GM18517 (cell line): ENCODE results near the gene NCAPD3.

Experiments used
- ATAC-seq: cut with Tn5 transposase; IDR thresholded peaks from one replicate; pipeline ENCODE4 v1.9.1; 2021; ENCODE audit warnings: mild to moderate bottlenecking, moderate library complexity; ENCODE audit not compliant: unreplicated experiment

Gene NCAPD3

DNA sequence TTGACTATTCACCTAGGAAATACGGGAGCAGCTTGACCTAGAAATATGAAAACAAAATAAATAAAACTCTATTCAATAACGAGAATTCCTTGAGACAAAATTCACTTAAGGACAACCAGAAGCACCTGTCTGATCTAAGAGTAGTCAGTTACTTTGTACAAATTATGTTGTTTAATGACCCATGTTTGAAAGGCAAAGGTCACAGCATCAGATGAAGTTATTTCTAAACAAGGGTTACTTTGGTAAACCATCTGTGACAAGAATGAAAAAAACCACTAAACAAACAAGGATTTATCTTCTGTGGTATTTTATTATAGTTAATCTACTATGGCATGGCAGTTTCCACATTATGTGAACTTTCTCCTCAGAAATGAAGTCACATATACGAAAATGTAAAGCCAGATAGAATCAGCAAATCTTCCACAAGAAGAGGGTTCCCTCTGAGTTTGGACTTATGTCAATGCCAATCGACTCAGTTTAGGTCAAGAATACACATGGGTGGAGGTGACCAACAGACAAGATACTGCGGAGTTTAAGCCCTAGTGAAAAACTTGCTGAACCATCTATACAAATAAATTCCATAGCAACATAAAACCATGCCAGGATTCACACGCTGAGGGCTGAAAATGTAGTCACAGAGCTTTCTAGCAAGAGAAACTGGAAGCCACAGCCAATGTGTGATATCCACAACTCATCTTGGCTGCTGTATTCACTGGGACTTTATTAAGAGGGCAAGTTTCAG is 53.4 kb downstream of the NCAPD3 start:
- no peak for ATAC-seq

DNA sequence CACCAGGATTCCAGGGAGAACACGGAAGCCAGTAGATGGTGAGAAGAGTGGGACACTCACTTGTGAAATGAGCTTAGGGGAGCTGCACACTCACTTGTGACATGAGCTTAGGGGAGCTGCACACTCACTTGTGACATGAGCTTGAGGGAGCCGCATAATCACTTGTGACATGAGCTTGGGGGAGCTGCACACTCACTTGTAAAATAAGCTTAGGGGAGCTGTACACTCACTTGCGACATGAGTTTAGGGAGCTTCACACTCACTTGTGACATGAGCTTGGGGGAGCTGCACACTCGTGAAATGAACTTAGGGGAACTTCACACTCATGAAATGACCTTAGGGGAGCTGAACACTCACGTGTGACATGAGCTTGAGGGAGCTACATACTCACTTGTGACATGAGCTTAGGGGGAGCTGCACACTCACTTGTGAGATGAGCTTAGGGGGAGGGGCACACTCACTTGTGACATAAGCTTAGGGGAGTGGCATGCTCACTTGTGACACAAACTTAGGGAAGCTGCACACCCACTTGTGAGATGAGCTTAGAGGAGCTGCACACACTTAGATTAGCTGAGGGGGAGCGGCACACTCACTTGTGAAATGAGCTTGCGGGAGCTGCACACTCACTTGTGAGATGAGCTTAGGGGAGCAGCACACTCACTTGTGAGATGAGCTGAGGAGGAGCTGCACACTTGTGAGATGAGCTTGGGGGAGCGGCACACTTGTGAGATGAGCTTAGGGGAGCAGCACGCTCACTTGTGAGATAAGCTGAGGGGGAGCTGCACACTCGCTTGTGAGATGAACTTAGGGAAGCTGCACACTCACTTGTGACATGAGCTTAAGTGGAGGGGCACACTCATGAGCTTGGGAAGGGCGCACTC is 59.0 kb downstream of the NCAPD3 start:
- no peak for ATAC-seq

DNA sequence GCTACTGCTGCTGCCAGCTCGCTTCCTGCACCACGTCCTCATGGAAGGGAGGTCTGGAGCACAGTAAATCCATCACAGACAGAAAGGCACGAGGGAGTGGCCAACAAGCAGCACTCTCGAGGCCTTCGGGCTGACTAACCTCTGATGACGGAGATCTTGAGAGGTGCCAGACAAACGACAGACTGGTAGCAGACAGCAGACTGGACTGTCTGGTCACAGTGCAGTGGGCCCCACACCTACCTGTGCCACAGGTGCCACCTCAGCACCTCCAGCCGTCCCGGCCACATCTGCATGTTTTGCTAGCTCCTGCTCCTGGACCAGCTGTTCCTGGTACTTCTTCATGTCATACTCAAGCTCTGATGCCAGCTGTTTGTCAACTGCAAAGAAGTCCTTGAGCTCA is 64.1 kb downstream of the NCAPD3 start:
- no peak for ATAC-seq

DNA sequence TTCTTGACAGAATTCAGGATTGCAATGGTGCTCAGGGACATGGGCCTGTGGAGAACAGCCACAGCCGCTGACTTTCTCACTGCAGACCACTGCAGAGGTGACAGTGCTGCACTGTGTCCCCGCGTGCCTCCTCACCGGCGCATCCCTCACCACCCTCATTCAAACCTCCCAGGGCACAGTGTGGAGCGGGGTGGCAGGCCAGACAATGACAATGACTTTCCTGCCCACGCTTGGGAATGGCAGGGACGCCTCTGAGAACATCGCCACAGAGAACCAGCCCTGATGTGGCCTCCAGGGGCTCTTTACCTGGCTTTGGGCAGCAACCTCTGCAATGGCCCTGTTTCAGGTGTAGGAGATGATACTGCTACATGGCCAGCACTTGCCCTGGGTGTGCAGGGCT is 65.7 kb downstream of the NCAPD3 start:
- no peak for ATAC-seq

DNA sequence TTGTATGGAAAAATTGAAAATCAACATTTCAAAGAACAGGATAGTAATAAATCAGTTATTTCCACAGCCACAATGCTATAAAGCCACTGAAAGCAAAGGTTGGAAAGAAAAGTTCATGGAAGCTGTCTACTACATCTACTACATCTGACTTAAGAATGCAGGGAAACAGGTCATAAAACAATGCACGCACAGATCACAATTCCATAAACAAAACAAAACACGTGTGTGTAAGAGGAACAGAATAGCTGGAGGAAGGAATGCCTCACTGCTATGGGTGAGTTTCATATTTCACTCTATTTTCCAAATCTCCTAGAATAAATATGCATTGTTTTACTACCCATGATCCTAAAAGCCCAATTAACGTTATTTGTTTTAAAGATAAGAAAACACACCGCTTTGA is 66.3 kb downstream of the NCAPD3 start:
- no peak for ATAC-seq

DNA sequence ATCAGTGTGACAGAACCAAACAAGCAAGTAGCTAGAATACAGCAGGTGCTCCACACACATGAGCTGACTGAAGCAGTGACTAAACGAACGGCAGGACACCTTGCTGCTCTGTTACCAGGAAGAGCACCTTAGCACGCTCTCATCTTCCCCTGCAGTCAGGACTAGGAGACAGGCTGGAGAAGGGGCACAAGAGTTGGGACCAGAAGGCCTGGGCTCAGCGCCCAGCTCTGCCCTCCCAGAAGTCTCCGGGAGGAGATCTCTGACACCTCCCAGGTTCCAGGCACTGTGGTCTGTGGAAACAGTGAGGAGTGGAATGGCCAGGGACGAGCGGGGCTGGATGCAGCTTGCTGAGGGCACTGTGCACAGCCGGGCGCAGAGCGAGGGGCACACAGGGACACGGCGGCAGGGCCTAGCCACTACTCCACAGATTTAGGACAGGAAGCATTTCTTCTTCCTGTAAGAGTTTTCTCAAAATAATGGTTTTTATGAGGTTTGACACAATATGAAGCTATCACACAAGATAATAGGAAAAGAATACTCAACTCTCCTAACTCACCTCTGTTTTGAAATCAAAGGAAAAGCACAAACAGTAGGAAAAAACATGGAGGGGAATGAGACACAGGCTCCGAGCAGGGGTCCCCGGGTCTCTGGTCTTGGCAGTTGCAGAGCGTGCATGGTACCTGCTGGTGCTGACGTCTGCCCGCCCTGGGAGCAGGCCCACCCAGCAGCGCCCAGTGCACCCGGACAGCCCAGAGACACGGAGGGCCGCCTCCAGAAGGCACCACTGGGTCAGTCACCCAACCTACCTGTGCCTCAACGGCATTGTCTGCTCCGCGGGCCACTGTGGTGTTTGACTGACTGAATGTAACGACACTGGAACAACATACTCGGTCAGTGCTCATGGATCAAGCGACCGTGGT is 67.6 kb downstream of the NCAPD3 start:
- ATAC-seq = no peak

DNA sequence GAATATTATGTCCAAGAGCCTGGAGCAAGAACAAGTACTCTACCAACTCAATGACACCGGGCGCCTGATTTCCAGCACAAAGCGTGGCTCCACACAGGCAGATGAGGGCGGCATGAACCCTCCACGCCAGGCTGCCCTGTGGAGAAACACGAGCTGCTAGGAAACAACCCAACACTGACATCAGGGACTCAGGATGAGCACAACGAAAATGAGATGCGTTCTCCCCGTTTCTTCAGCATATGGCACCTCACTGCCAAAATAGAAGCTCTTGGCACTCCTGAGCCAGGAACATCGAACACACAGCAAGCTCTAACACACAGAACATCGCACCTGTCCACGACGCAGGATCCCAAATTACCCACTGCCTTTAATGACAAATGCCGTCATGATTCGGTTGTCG is 68.3 kb downstream of the NCAPD3 start:
- no peak for ATAC-seq

DNA sequence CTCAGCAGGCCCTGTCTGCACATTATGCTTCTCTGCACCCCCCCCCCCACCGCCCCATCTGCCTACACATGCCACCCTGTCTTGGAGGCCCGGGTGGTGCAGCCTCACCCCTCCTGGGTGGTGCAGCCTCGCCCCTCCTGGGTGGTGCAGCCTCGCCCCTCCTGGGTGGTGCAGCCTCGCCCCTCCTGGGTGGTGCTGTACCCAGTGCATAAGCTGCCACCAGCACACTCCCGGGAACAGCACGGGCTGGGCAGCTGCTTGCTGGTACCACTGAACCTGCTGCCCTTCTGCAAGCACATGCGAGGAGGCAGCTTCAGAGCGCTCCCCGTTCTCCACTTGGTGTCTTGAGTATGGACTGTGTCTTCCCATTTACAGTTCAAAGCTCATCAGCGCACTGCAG is 69.3 kb downstream of the NCAPD3 start:
- ATAC-seq = no peak

DNA sequence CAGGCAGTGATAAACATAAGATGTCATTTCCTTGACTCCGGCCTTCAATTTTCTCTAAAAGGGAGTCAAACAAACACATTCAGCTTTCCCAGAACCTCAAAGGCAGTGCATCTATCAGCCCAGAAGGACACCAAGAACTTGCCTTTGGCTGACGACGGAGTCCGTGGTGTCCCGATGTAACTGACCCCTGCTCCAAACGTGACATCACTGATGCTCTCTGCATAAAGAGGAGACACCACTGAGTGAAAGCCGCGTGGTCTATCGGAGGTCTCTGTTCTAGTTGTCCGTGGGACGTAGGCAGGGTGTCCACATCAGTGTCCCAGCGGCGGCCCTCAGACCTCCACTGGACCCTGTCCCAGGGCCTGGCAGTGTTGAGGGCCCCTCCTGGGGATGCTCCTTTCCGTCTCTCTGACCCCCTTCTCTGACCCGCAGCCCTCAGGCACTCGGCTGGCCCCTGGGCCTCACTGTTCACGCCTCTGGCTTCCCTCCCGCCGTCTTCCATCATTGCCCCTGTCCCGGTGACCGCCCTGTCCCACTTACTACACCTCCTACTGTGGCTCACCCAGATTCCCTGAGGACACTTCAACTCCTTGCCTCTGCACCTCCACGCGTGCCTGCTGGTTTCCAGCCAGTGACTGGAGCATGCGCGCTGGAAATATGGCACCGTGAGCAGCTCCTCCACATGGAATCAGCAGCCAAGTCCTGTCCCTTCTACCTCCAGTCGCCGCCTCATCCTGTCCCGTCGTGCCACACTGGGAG is 70.4 kb downstream of the NCAPD3 start:
- ATAC-seq = no peak

DNA sequence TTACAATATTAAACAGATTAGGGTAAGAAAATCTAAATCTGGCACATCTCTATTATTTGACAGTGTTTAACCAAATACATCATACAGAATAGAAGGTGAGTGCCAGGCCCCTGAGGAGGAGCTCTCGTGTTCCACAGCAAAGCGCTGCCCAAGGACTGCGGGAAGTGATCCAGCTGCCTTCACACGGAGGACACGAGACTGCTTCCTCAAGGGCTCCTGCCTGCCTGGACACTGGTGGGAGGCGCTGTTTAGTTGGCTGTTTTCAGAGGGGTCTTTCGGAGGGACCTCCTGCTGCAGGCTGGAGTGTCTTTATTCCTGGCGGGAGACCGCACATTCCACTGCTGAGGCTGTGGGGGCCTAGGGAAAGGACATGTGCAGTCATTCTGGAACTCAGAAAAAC is 71.1 kb downstream of the NCAPD3 start:
- no peak for ATAC-seq

DNA sequence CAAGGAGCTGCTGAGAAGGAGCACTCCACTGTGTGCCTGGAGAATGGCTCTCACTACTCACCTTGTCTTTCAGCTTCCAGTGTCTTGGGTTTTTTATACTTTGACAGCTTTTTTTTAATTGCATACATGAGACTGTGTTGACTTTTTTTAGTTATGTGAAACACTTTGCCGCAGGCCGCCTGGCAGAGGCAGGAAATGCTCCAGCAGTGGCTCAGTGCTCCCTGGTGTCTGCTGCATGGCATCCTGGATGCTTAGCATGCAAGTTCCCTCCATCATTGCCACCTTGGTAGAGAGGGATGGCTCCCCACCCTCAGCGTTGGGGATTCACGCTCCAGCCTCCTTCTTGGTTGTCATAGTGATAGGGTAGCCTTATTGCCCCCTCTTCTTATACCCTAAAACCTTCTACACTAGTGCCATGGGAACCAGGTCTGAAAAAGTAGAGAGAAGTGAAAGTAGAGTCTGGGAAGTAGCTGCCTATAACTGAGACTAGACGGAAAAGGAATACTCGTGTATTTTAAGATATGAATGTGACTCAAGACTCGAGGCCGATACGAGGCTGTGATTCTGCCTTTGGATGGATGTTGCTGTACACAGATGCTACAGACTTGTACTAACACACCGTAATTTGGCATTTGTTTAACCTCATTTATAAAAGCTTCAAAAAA is 72.6 kb downstream of the NCAPD3 start:
- no peak for ATAC-seq

DNA sequence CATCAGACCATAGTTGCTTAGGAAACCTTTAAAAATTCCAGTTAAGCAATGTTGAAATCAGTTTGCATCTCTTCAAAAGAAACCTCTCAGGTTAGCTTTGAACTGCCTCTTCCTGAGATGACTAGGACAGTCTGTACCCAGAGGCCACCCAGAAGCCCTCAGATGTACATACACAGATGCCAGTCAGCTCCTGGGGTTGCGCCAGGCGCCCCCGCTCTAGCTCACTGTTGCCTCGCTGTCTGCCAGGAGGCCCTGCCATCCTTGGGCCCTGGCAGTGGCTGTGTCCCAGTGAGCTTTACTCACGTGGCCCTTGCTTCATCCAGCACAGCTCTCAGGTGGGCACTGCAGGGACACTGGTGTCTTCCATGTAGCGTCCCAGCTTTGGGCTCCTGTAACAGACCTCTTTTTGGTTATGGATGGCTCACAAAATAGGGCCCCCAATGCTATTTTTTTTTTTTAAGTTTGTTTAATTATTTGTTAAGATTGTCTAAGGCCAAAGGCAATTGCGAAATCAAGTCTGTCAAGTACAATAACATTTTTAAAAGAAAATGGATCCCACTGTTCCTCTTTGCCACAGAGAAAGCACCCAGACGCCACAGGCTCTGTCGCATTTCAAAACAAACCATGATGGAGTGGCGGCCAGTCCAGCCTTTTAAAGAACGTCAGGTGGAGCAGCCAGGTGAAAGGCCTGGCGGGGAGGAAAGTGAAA is 73.4 kb downstream of the NCAPD3 start:
- no peak for ATAC-seq

DNA sequence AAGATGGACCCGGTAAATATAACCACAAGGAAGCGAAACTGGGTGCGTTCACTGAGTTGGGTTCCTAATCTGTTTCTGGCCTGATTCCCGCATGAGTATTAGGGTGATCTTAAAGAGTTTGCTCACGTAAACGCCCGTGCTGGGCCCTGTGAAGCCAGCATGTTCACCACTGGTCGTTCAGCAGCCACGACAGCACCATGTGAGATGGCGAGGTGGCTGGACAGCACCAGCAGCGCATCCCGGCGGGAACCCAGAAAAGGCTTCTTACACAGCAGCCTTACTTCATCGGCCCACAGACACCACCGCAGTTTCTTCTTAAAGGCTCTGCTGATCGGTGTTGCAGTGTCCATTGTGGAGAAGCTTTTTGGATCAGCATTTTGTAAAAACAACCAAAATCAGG is 74.4 kb downstream of the NCAPD3 start:
- no peak for ATAC-seq

DNA sequence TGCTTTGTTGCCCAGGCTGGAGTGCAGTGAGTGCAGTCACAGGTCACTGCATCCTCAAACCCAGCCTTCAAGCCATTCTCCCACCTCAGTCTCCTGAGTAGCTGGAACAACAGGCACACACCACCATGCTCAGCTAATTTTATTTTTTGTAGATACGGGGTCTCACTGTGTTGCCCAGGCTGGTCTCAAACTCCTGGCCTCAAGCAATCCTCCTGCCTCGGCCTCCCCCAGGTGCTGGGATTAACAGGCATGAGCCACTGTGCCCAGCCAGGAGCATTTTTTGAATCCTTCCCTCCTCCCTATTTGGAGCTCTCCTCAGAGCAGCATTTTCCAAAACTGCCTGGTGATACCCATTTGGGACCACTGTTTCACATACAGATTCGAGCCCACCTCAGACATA is 77.2 kb downstream of the NCAPD3 start:
- ATAC-seq = no peak

DNA sequence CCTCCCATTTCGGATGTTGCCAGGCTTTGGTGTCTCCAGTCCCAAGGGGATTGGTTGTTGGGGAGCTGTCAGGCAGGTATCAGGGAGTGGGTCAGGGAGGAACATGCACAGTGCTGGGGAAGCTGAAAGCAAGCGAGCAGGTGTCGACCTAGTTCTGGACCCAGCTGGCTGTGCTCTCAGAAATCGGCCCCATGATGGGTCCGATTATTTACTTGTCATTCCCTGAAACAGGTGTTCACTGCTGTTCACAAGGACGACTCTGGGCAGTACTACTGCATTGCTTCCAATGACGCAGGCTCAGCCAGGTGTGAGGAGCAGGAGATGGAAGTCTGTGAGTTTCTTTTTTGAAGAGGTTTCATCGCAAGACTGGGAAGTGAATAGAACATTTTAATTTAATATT is 78.1 kb downstream of the NCAPD3 start:
- no peak for ATAC-seq

DNA sequence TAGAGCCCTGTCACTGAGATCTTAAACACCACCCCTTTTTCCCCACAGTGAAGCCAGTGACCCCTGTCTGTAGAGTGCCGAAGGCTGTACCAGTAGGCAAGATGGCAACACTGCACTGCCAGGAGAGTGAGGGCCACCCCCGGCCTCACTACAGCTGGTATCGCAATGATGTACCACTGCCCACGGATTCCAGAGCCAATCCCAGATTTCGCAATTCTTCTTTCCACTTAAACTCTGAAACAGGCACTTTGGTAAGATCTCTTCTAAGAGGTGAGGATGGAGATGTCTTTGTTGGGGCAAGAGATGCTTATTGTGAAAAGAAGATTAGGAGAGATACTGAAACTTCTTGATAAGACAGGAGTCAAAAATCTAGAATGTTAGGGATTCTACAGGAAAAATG is 79.0 kb downstream of the NCAPD3 start:
- no peak for ATAC-seq

DNA sequence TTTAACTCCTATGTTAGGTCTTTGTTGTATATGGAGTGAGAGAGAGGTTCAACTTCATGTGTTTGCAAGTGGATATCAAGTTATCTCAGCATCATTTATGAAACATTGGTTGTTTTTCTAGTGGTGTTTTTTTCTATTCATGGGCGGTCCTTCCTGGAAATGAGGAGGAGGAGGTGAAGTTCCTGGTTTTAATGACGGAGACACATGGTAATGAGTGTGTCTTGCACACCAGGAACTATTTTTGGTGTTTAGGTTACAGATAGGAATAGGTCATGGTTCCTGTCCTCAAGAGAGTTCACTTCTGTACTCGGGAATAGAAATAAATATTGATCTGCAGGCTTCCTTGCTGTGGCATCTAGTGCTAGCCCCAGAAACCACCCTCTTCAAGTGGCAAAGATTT is 80.0 kb downstream of the NCAPD3 start:
- no peak for ATAC-seq

DNA sequence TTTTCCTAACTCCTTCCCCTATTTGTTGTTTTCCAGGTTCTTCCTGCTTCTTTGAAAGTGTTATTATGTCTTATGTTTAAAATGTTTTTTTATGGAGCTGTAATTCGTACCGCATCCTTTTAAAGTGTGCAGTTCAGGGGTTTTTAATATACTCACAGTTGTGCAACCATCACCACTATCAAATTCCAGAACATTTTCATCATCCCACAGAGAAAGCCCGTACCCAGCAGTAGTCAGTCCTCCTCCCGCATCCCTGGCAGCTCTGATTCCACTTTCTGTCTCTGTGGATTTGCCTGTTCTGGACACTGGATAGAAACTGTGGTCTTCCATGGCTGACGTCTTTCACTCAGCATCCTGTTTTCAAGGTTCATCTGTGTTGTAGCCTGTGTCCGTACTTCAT is 81.2 kb downstream of the NCAPD3 start:
- ATAC-seq = no peak

DNA sequence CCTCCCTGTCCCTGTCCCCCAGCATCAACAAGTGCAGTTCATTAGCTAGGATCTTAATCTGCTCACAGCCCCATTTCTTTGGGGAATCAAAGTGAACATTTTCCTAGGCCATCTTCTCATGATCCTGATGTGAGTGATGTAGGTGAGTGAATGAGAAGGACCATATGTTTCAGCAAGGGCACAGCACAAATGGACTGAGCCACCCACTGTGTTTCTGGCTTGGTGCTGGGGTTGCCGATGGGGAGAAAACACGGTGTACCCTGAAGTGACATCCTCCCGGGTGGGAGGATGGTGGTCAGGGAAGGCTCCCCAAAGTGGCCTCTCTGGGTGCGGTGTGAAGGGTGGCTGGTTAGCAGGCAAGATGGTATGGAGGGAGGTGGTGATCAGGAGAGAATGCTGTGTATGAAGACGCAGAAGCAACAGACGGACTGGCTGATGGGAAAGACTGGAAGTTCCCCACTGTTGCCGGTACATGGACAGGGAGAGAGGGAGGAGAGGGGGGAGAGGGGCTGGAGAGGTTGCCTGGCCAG is 82.7 kb downstream of the NCAPD3 start:
- no peak for ATAC-seq
